ENCODE data around the gene RBMX.
"Not testable (repeated sequence)": the region's sequence is repeated elsewhere in the genome, so short reads cannot be mapped to it uniquely, and the experiment has no call there.

The RBMX gene

DNA sequence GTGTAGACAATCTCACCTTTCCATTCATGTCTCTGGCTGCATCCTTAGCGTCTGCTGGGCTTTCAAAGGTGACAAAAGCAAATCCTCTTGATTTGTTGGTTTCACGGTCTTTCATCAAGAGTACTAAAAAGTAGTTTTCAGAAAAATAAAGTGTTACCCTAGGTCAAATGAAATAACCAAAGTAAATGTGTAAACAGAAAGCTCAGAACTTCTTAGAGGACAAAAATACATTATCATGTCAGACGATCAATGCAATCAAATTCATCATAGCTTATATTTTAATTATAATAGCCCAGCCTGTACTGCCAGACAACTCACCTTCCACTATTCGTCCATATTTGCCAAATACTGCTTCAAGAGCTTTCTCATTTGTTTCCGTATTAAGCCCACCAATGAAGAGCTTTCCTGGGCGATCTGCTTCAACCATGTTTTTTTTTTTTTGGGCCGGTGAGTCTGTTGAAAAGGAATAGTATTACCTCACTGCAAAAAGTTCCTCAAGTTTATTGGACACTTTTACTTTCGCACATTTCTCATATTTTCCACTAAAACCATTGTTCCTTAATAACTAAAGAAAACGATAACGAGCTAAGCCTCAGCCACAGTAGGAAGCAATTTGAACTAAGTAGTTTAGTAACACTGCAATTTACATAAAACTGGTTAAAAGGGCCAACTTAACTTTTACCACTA lies 1.4 kb downstream of the RBMX start:
- no peak for DNase-seq (ENCODE audit: low read depth in 2 of 2, low spot score in 1 of 2)

- no peak for DNase-seq (ENCODE audit: low read depth in 2 of 2, low spot score in 1 of 2)
These were observed 2.1 kb downstream of the RBMX start for GRCh38 chrX:136878423-136878822.

DNA sequence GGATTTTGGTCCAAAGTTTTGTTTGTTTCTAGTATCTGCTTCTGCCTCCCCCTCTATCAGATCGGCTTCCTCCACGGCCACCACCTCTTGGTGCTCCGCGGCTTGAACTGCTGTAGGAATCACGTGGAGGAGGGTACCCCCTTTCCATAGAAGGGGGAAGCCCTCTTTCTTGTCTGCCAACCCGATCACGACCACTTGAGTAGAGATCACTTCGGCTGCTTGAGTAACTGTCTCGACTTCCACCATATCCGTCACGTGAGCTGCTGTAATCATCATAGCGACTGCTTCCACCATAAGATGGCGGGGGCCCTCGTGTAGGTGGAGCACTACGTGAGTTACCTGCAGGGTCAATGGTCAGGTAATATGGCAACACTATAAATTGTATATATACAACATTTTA lies 6.4 kb downstream of the RBMX start:
- DNase-seq (ENCODE audit: low read depth in 2 of 2, low spot score in 1 of 2), result not testable (repeated sequence)

- not testable (repeated sequence) for DNase-seq (ENCODE audit: low read depth in 2 of 2, low spot score in 1 of 2)
These were observed 7.3 kb downstream of the RBMX start for GRCh38 chrX:136873210-136873609.

DNA sequence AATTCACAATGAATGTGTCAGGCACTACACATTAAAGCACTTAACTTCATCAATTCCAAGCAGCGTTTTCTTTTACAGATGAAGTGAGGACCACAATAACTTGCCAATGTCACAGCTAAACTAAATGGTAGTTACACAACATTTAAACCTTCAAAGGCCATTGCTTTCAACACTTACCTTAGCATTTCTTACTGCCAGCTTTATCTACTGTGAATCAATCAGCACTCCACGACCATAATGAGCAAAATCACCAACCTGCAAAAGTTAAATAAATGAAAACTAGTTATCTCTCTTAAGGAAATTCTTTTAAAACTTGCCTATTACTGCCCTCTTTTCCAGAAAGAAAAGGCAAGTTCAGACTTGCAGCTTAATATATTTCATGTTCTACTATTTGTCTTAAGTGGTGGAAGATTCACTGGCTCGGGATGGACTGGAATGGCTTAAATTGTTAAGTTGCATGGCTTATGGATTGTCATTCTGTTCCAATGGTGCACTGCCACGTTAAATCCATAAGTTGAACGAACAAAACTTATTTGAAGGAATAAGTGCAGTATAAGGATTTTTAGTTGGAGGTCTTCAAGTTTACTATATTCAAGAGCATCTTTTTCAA lies 8.3 kb downstream of the RBMX start:
- DNase-seq (ENCODE audit: low read depth in 2 of 2, low spot score in 1 of 2), result no peak

- no peak for DNase-seq (ENCODE audit: low read depth in 2 of 2, low spot score in 1 of 2)
These were observed 10.5 kb downstream of the RBMX start for GRCh38 chrX:136870064-136870463.

DNA sequence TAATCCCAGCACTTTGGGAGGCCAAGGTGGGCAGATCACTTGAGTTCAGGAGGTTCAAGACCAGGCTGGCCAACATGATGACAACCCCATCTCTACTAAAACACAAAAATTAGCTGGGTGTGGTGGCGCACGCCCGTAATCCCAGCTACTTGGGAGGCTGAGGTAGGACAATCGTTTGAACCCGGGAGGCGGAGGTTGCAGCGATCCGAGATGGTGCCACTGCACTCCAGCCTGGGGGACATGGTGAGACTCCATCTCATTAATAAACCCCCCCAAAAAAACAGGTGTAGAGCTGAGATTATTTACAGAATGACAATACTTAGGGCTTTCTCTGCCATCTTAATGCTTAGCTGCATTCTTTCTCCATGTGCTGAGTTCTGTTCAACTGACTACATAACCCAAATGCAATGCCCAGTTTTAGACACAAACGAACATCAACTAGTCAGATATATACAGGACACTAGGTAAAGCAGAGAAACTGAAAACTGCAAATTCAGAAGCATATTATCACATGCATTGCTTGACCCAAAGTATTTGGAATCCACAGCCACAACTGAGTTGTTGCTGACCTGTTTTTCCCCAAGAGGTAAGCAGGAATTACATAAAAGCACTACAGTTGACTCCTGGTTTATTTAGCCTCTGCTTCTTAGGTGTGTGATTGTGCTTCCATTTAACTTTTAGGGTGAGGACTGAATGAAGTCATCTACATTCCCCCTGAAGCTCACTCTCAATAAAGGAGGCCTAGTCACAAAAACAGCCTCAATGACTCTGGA lies 12.1 kb downstream of the RBMX start:
- no peak for DNase-seq (ENCODE audit: low read depth in 2 of 2, low spot score in 1 of 2)

DNA sequence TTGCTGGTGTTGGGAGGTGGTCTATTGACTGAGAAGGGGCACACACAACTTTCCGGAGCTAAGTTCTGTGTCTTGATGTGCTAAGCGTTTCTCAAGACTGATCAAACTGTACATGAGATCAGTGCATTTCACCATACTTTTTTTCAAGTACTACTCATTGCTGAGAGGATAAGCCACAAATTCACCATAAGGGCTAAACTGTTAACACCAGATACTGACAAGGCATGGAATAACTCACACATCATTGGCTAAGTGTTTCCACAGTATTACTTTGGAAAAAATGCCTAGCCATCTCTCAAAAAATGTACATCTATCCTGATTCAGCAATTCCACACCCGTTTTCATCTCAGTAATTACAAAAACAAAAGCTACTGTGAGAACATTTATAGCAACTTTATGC lies 13.0 kb downstream of the RBMX start:
- DNase-seq (ENCODE audit: low read depth in 2 of 2, low spot score in 1 of 2), result no peak

DNA sequence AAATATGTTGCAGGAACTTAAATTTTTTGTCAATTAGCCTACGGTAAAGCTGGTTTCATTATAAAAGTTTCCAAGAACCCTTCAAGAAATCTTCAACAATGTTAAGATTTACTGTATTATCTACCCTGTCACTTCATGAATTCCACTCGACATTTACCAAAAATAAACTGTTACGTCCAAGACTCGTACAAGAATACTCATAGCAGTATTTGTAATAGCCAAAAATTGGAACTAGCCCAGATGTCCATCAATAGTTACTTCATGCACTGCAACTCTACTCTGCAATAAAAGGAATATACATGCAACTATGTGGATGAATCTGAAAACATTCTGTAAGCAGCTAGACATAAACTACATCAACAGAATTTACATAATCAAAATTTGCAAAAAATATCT lies 13.4 kb downstream of the RBMX start:
- no peak for DNase-seq (ENCODE audit: low read depth in 2 of 2, low spot score in 1 of 2)

GRCh38 chrX:136866337-136867095 lies 14.0 kb downstream of the RBMX start:
- DNase-seq (ENCODE audit: low read depth in 2 of 2, low spot score in 1 of 2), result no peak

DNA sequence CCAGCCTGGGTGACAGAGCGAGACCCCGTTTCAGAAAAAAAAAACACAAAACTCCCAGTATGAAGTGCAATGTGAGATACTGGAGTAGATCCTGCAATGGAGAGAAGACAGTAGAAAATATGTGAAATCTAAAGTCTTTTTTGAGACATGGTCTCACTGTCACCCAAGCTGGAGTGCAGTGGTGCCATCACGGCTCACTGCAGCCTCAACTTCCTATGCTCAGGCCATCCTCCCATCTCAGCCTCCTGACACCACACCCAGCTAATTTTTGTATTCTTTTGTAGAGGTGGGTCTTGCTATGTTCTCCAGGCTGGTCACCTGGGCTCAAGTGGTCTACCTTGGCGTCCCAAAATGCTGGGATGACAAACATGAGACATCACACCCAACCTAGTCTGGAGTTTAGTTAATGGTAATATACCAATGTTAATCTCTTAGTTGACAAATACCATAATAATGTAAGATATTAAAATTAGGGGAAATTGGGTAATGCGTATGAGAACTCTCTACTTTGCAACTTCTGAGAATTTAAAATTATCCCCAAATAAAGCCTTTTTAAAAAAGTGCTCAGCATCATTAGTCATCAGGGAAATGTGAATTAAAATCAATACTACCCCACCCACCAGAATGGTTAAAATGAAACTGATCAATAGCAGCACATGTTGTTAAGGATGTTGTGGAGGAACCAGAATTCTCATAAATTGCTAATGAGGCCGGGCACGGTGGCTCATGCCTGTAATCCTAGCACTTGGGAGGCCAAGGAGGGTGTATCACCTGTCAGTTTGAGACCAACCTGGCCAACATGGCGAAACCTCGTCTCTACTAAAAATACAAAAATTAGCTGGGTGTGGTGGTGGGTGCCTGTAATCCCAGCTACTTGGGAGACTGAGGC lies 15.0 kb downstream of the RBMX start:
- DNase-seq (ENCODE audit: low read depth in 2 of 2, low spot score in 1 of 2), result no peak

DNA sequence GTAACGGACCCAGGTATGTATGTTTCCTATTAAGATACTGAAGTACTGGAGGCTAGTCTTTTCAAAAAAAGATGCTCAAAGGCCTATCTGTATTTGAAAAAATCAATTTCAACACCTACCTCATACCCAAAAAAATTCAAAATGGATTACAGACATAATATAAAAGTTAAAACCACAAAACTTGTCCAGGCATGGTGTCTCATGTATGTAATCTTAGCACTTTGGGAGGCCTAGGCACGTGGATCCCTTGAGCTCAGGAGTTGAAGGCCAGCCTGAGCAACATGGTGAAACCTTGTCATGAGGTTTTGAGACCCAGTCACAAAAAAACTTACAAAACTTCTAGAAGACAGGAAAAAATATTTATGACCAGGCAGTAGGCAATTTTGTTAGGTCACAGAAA lies 16.7 kb downstream of the RBMX start:
- no peak for DNase-seq (ENCODE audit: low read depth in 2 of 2, low spot score in 1 of 2)

DNA sequence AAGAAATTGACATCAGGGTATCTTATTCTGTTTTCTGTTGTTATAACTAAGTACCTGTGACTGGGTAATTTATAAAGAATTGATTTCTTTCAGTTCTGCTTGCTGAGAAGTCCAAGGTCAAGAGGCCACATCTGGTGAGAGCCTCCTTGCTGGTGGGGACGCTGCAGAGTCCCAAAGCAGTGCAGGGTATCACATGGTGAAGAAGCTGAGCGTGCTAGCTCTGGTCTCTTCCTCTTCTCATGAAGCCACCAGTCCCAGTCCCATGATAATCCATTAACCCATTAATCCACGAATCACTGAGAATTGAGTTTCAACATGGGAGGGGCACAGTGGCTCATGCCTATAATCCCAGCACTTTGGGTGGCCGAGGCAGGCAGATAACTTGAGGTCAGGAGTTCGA lies 18.0 kb downstream of the RBMX start:
- no peak for DNase-seq (ENCODE audit: low read depth in 2 of 2, low spot score in 1 of 2)

- DNase-seq (ENCODE audit: low read depth in 2 of 2, low spot score in 1 of 2), result no peak
These were observed 18.6 kb downstream of the RBMX start for GRCh38 chrX:136861877-136862276.

DNA sequence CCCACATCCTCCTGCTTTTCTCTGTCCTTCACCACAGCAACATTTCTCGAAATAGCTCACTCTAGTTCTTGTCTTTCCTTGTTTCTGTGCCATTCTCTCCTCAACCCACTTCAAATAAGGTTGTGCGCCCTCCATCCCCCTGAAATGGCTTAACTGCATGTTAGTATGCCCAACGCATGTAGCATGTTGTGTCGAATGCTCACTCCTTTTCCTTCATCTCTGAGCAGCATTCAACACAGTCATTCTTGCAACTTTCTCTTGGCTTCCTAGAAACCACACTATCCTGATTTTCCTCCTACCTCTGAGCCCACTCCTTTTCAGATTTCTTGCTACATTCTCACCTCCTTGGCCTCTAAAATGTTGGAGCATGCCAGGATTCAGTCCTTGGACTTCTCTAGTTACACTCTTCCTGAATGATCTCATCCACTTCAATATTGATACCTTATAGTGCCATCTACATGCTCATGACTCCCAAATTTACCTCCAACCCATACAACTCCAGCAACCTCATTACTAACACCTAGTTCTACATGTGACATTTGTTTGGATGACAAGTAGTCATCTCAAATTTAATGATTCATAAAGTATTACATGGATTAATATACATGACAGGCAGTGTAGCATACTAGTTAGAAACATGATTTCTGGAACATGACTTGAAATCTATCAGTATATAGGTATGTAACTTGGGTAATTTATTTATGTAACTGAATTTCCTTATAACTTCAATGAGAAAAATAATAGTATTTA lies 22.3 kb downstream of the RBMX start:
- no peak for DNase-seq (ENCODE audit: low read depth in 2 of 2, low spot score in 1 of 2)

GRCh38 chrX:136856551-136856950 lies 24.0 kb downstream of the RBMX start:
- DNase-seq (ENCODE audit: low read depth in 2 of 2, low spot score in 1 of 2), result no peak

DNA sequence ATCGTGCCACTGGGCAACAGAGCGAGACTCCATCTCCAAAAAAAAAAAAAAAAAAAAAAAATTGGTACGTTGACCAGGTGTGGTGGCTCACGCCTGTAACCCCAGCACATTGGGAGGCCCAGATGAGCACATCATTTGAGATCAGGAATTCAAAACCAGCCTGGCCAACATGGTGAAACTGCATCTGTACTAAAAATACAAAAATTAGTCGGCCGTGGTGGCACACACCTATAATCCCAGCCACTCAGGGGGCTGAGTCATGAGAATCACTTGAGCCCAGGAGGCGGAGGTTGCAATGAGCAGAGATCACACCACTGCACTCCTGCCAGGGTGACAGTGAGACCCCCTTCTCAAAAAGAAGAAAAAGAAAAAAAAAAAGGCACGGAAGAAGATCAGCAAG lies 24.5 kb downstream of the RBMX start:
- no peak for DNase-seq (ENCODE audit: low read depth in 2 of 2, low spot score in 1 of 2)

DNA sequence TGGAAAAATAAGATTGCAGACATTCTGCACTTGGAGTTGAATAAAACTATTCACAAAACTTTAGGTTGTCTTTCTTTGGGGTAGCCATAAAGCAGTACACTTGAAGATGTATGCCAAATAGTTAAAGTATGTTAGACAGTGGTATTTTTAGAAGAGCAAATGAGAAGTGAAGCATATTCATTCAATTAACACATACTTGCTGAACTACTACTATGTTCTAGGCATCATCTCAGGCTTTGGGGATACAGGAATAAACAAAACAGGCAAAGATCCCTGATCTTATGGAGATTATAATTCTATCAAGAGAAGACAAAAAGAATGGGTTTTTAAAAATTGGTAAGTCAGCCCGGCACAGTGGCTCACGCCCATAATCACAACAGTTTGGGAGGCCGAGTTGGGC lies 29.0 kb downstream of the RBMX start:
- no peak for DNase-seq (ENCODE audit: low read depth in 2 of 2, low spot score in 1 of 2)

- DNase-seq (ENCODE audit: low read depth in 2 of 2, low spot score in 1 of 2), result no peak
These were observed 29.9 kb downstream of the RBMX start for GRCh38 chrX:136850441-136851175.
